Stimulated activated CD4-positive, alpha-beta T cell treated with anti-CD3 and anti-CD28 coated beads, Interleukin-4, amount 100 ng/mL, for 48 hours (primary cell): Measurements from ENCODE around the gene VIL1.

Experiments used
- DNase-seq, 2 donors: peaks; one replicate each; pipeline ENCODE4 v3.0.0-alpha.2; 2020; ENCODE audit warnings: low read depth in 2 of 2

Gene VIL1

GRCh38 chr2:218418717-218419458, at the start of gene VIL1:
Gene VIL1, plus strand, starts transcription at chr2:218419123. Its CDS starts 4,656 bp downstream, at chr2:218423779.
- DNase-seq = no peak

GRCh38 chr2:218369330-218369729, 49.6 kb upstream of the VIL1 start:
- no peak for DNase-seq

GRCh38 chr2:218370410-218371063, 48.4 kb upstream of the VIL1 start:
- no peak for DNase-seq

- no peak for DNase-seq
These were observed 47.0 kb upstream of the VIL1 start for GRCh38 chr2:218371983-218372350.

GRCh38 chr2:218374795-218375194, 44.1 kb upstream of the VIL1 start:
- no peak for DNase-seq

- no peak for DNase-seq
These were observed 43.7 kb upstream of the VIL1 start for GRCh38 chr2:218375212-218375611.

GRCh38 chr2:218378053-218378452, 40.9 kb upstream of the VIL1 start:
- no peak for DNase-seq

GRCh38 chr2:218381916-218382366, 37.0 kb upstream of the VIL1 start, which contains the start of gene SLC11A1:
Gene SLC11A1, plus strand, starts transcription at chr2:218382273. Its CDS starts 96 bp downstream, at chr2:218382369.
- no peak for DNase-seq

- DNase-seq = no peak
These were observed 36.1 kb upstream of the VIL1 start for GRCh38 chr2:218382785-218383184.

GRCh38 chr2:218383892-218384519, 34.9 kb upstream of the VIL1 start:
- no peak for DNase-seq

GRCh38 chr2:218384975-218385374, 33.9 kb upstream of the VIL1 start:
- no peak for DNase-seq

- no peak for DNase-seq
These were observed 32.2 kb upstream of the VIL1 start for GRCh38 chr2:218386505-218387368.

GRCh38 chr2:218387369-218388194, 31.3 kb upstream of the VIL1 start:
- no peak for DNase-seq

GRCh38 chr2:218389333-218390150, 29.4 kb upstream of the VIL1 start:
- DNase-seq = no peak

- no peak for DNase-seq
These were observed 27.7 kb upstream of the VIL1 start for GRCh38 chr2:218391202-218391601.

- no peak for DNase-seq
These were observed 26.5 kb upstream of the VIL1 start for GRCh38 chr2:218392459-218392858.

- DNase-seq = no peak
These were observed 25.9 kb upstream of the VIL1 start for GRCh38 chr2:218392891-218393462.

GRCh38 chr2:218393750-218394290, 25.1 kb upstream of the VIL1 start:
- DNase-seq = no peak

GRCh38 chr2:218394298-218395089, 24.4 kb upstream of the VIL1 start:
- no peak for DNase-seq
